Endothelial cell of umbilical vein (primary cell): ENCODE measurements around the gene FOXJ3. TPM values are rescaled to one million over a fixed set of nuclear protein-coding genes. Genes with fewer than 3 reads are reported as not detected.

Experiments
- BruUV-seq: library from RNA; stranded (reverse); fragments of 400-500 nt; replicated peaks from 2 replicates; lab custom pipeline; 2021; lab: Mats Ljungman, UMichigan
- CTCF ChIA-PET: fragments of 300-600, 350-600 bp; sonication (Branson Sonifier 250); formaldehyde crosslinking; loops from one replicate; lab custom pipeline; 2021; ENCODE audit warnings: antibody characterized with exemption, inconsistent platforms; lab: Charles Lee
- POLR2A ChIA-PET: fragments of 300-600, 350-600 bp; sonication (Branson Sonifier 250); formaldehyde crosslinking; loops from one replicate; lab custom pipeline; 2021; ENCODE audit warnings: antibody characterized with exemption, inconsistent platforms; lab: Charles Lee
- DNase-seq: peaks from one replicate; pipeline ENCODE4 v3.0.0-alpha.2; 2011; ENCODE audit warnings: low read depth, low spot score
- FAIRE-seq: peaks from 2 replicates; lab custom pipeline; 2011; peaks lifted over from hg19 to GRCh38; lab: Jason Lieb, UNC
- H2AFZ ChIP-seq: 2 replicates; pipeline ENCODE4 v1.6.0; 2012; ENCODE audit warnings: low read depth, low read length, control low read depth, inconsistent platforms
- H3K27ac ChIP-seq: 2 replicates; pipeline ENCODE4 v1.5.1; 2011; ENCODE audit warnings: low read depth, mild to moderate bottlenecking, control low read depth, low read length, moderate library complexity; ENCODE audit not compliant: insufficient read depth
- H3K27me3 ChIP-seq, 2 experiments: 2 replicates each; pipeline versions ENCODE4 v1.6.0 to v1.6.1; 2011; ENCODE audit warnings: low read length in 2 of 2, mixed read lengths in 1 of 2; ENCODE audit not compliant: control insufficient read depth in 2 of 2, insufficient read depth in 2 of 2
- H3K36me3 ChIP-seq, 2 experiments: 2 replicates in 1 of 2; 3 replicates in 1 of 2; pipeline ENCODE4 v1.5.1; 2011; ENCODE audit warnings: low read length in 2 of 2, mild to moderate bottlenecking in 1 of 2, moderate library complexity in 1 of 2; ENCODE audit not compliant: control insufficient read depth in 2 of 2, insufficient read depth in 2 of 2; ENCODE audit errors: extremely low read depth in 1 of 2
- H3K4me1 ChIP-seq: 3 replicates; pipeline ENCODE4 v1.5.1; 2011; ENCODE audit warnings: mild to moderate bottlenecking, low read length; ENCODE audit not compliant: control insufficient read depth, insufficient read depth; ENCODE audit errors: extremely low read depth
- H3K4me2 ChIP-seq: 2 replicates; pipeline ENCODE4 v1.6.1; 2011; ENCODE audit warnings: low read length, control low read depth, mixed read lengths; ENCODE audit not compliant: insufficient read depth
- H3K4me3 ChIP-seq, 3 experiments: fragments of 200-600 bp in 1 of 3; sonication (generic), shearing (Covaris generic) in 1 of 3; replicated peaks in 1 of 3; 2 replicates each; pipeline ENCODE4 v1.5.1; 2011 to 2016; ENCODE audit warnings: control low read depth in 3 of 3, low read length in 3 of 3, mild to moderate bottlenecking in 2 of 3, inconsistent platforms in 1 of 3, low read depth in 1 of 3, moderate library complexity in 1 of 3; ENCODE audit not compliant: insufficient read depth in 1 of 3
- H3K79me2 ChIP-seq: 2 replicates; pipeline ENCODE4 v1.6.0; 2012; ENCODE audit warnings: low read length, inconsistent platforms; ENCODE audit not compliant: control insufficient read depth, insufficient read depth
- H3K9ac ChIP-seq: replicated peaks from 2 replicates; pipeline ENCODE3; 2011; ENCODE audit warnings: low read length, control low read depth; ENCODE audit not compliant: insufficient read depth; ENCODE audit errors: extremely low read depth
- H3K9me1 ChIP-seq: replicated peaks from 3 replicates; pipeline ENCODE4 v1.6.0; 2011; ENCODE audit warnings: mild to moderate bottlenecking, low read length; ENCODE audit not compliant: control insufficient read depth, insufficient read depth; ENCODE audit errors: extremely low read depth
- H3K9me3 ChIP-seq: replicated peaks from 2 replicates; pipeline ENCODE4 v1.5.1; 2012; ENCODE audit warnings: low read length, inconsistent platforms; ENCODE audit not compliant: control insufficient read depth, insufficient read depth
- H4K20me1 ChIP-seq: replicated peaks from 2 replicates; pipeline ENCODE3; 2011; ENCODE audit warnings: mild to moderate bottlenecking, low read length; ENCODE audit not compliant: control insufficient read depth, insufficient read depth; ENCODE audit errors: extremely low read depth
- CTCF ChIP-seq, 2 donors: IDR thresholded peaks; 1 replicate in 1 of 2; 2 replicates in 1 of 2; pipeline ENCODE4 v1.5.1; 2011; ENCODE audit warnings: low read length in 2 of 2, mild to moderate bottlenecking in 2 of 2, moderate library complexity in 2 of 2, control low read depth in 1 of 2, inconsistent platforms in 1 of 2, low read depth in 1 of 2; ENCODE audit not compliant: insufficient read depth in 1 of 2; ENCODE audit errors: extremely low read depth in 1 of 2
- EZH2 ChIP-seq: IDR thresholded peaks from 2 replicates; pipeline ENCODE4 v1.6.1; 2012; ENCODE audit warnings: borderline replicate concordance, low read depth, mild to moderate bottlenecking, moderate library complexity, low read length, inconsistent platforms; ENCODE audit not compliant: severe bottlenecking
- GATA2 ChIP-seq: IDR thresholded peaks from 2 replicates; pipeline ENCODE4 v1.7.0; 2011; ENCODE audit warnings: low read depth, mild to moderate bottlenecking, moderate library complexity, mixed read lengths, low read length; ENCODE audit not compliant: insufficient read length, insufficient read depth
- MYC ChIP-seq: IDR thresholded peaks from one replicate; pipeline ENCODE4 v1.6.1; 2011; ENCODE audit warnings: mild to moderate bottlenecking, low read depth, low read length
- POLR2AphosphoS5 ChIP-seq: IDR thresholded peaks from 2 replicates; pipeline ENCODE4 v1.6.1; 2012; ENCODE audit warnings: low read depth, mild to moderate bottlenecking, control low read depth, low read length, moderate library complexity; ENCODE audit not compliant: insufficient read depth
- dilution Hi-C: fragments of 300-500 bp; cut with MboI; formaldehyde crosslinking; loops from one replicate; pipeline ENCODE4 v1.15.0; 2019; ENCODE audit warnings: low sequenced_read_pairs; ENCODE audit not compliant: extremely low pct_ligation_motif_present
- intact Hi-C: fragments of 100-400 bp; cut with micrococcal nuclease; formaldehyde crosslinking; loops from one replicate; pipeline ENCODE4 v1.10.0; 2022
- polyA plus RNA-seq, 4 experiments: library from polyadenylated mRNA; depleted of rRNA in 3 of 4; stranded (reverse) in 3 of 4; unstranded in 1 of 4; fragments of >200 nt; gene quantifications; 2 replicates each; pipeline versions ENCODE4 v1.2.1 to v1.2.3, GENCODE V29; 2011 to 2012; ENCODE audit warnings: missing spikeins in 1 of 4
- total RNA-seq: library from RNA; stranded (reverse); gene quantifications from 2 replicates; pipeline ENCODE4 v1.2.3, GENCODE V29; 2021

The FOXJ3 gene
- total and polyA plus RNA-seq, 2 donors (not counting 3 experiments of a cell fraction or from before 2014, with no cell fraction given), result 34.7 to 38.8 TPM

- H3K36me3 ChIP-seq, result no peaks in the 10 kb centered on the region
Observed at GRCh38 chr1:42340901-42341300, 5.9 kb upstream of the FOXJ3 start.

More at GRCh38 chr1:42340901-42341300, 5.9 kb upstream of the FOXJ3 start:
- DNase-seq (no peak), FAIRE-seq (no peak)
- ChIA-PET POLR2A (no interaction called here), CTCF (interaction anchor here (1.5 to 1.7 kb wide), 3 partner anchors 9 to 237 kb away, joined by 3 to 11 read pairs (median 3); no protein-coding TSS in a partner anchor)
- dilution Hi-C loops, result no loop called here
- no peak overlapping the region for H3K4me2 ChIP-seq
- H3K27ac ChIP-seq, result no peak overlapping the region
- H2AFZ ChIP-seq, result no peak overlapping the region
- H3K4me1 ChIP-seq, result peaks cover 3% of the 10 kb centered on the region
- H3K27me3 ChIP-seq, result peaks cover 0 to 4% of the 10 kb centered on the region in 2 experiments
- no peak overlapping the region for H3K9ac ChIP-seq
- no TSS peak for BruUV-seq
- no peaks in the 10 kb centered on the region for H3K9me1 ChIP-seq
- H3K79me2 ChIP-seq, result no peaks in the 10 kb centered on the region
- no peak overlapping the region for H3K4me3 ChIP-seq
- no peaks in the 10 kb centered on the region for H3K9me3 ChIP-seq
- intact Hi-C loops, result loop anchor here (5.0 kb wide), 1 partner anchor 231 kb away; no protein-coding TSS in a partner anchor
- no peaks in the 10 kb centered on the region for H4K20me1 ChIP-seq
- TF ChIP-seq MYC (no peak), POLR2AphosphoS5 (no peak), GATA2 (no peak), EZH2 (no peak), CTCF (IDR thresholded peaks at IDR 0.05; ENCODE audit: extremely low read depth in 1 of 2, insufficient read depth in 1 of 2, low read depth in 1 of 2, low read length in 2 of 2) (no peak)
